Left ventricle myocardium inferior (tissue), 1 donor: ENCODE measurements around the gene ATP8B1. TPM values are rescaled to one million over a fixed set of nuclear protein-coding genes. Genes with fewer than 3 reads are reported as not detected.
A peak's percentile ranks its signal among the peaks of the same experiment; 100 is the strongest.

ENCODE experiments used
- DNase-seq: peaks from one replicate; pipeline ENCODE4 v3.0.0-alpha.2; 2020
- H3K27ac ChIP-seq: fragments of 200-600 bp; replicated peaks from 2 replicates; pipeline ENCODE4 v1.8.0; 2021
- H3K27me3 ChIP-seq: fragments of 200-600 bp; 2 replicates; pipeline ENCODE4 v1.8.0; 2021; ENCODE audit warnings: low read depth
- H3K36me3 ChIP-seq: fragments of 200-600 bp; 2 replicates; pipeline ENCODE4 v1.8.0; 2021
- H3K4me1 ChIP-seq: fragments of 200-600 bp; 2 replicates; pipeline ENCODE4 v1.8.0; 2021
- H3K4me3 ChIP-seq: fragments of 200-600 bp; 2 replicates; pipeline ENCODE4 v1.8.0; 2021; ENCODE audit warnings: mild to moderate bottlenecking, moderate library complexity
- H3K9me3 ChIP-seq: fragments of 200-600 bp; replicated peaks from 2 replicates; pipeline ENCODE4 v1.8.0; 2021
- CTCF ChIP-seq: fragments of 200-600 bp; IDR thresholded peaks from 2 replicates; pipeline ENCODE4 v1.8.0; 2021; ENCODE audit warnings: antibody characterized with exemption, mild to moderate bottlenecking, borderline replicate concordance
- intact Hi-C: fragments of 100-400 bp; cut with micrococcal nuclease; formaldehyde crosslinking; loops from one replicate; pipeline ENCODE4 v1.11.0; 2022
- total RNA-seq: library from RNA; stranded (reverse); fragmentation: NEBNext Ultra II Directional; extraction: Animal tissue kit (Norgen Biotek cat#: 25700); gene quantifications from one replicate; pipeline ENCODE4 v1.2.1, GENCODE V29; 2021
- donor health status: DM: no; HTN: yes; CAD: no; lungs with severe emphysema.

Gene ATP8B1
- total RNA-seq, 1 donor from 2014 or later, result 8.6 TPM

GRCh38 chr18:57819119-57819518, 16.0 kb upstream of the ATP8B1 start:
- DNase-seq, result no peak
- H3K27me3 ChIP-seq, result no peaks in the 10 kb centered on the region
- no peak overlapping the region for H3K4me3 ChIP-seq
- intact Hi-C loops, result no loop called here
- no peaks in the 10 kb centered on the region for H3K36me3 ChIP-seq
- no peak for TF ChIP-seq CTCF
- peak overlapping the region; percentile 69 for H3K27ac ChIP-seq
- peaks cover 18% of the 10 kb centered on the region for H3K4me1 ChIP-seq
- no peaks in the 10 kb centered on the region for H3K9me3 ChIP-seq

- no peak for TF ChIP-seq CTCF
- H3K27ac ChIP-seq, result no peak overlapping the region
- H3K4me1 ChIP-seq, result peaks cover 18% of the 10 kb centered on the region
- intact Hi-C loops, result no loop called here
- H3K4me3 ChIP-seq, result no peak overlapping the region
- DNase-seq, result no peak
- H3K36me3 ChIP-seq, result no peaks in the 10 kb centered on the region
- peaks cover 23% of the 10 kb centered on the region for H3K9me3 ChIP-seq
- no peaks in the 10 kb centered on the region for H3K27me3 ChIP-seq
Observed at GRCh38 chr18:57816208-57816954, 13.3 kb upstream of the ATP8B1 start.

- no peak overlapping the region for H3K4me3 ChIP-seq
- no peak for DNase-seq
- H3K36me3 ChIP-seq, result no peaks in the 10 kb centered on the region
- H3K27ac ChIP-seq, result no peak overlapping the region
- H3K9me3 ChIP-seq, result peaks cover 25% of the 10 kb centered on the region
- H3K4me1 ChIP-seq, result peaks cover 9% of the 10 kb centered on the region
- intact Hi-C loops, result no loop called here
- no peak for TF ChIP-seq CTCF
- no peaks in the 10 kb centered on the region for H3K27me3 ChIP-seq
Observed at GRCh38 chr18:57814555-57814954, 11.4 kb upstream of the ATP8B1 start.

GRCh38 chr18:57813245-57813644, 10.1 kb upstream of the ATP8B1 start:
- intact Hi-C loops, result no loop called here
- Histone ChIP-seq H3K4me1 (peaks cover 17% of the 10 kb centered on the region), H3K27ac (no peak overlapping the region), H3K36me3 (no peaks in the 10 kb centered on the region), H3K4me3 (no peak overlapping the region), H3K27me3 (no peaks in the 10 kb centered on the region), H3K9me3 (peaks cover 25% of the 10 kb centered on the region)
- no peak for TF ChIP-seq CTCF
- DNase-seq, result no peak

- H3K27me3 ChIP-seq, result no peaks in the 10 kb centered on the region
- H3K27ac ChIP-seq, result no peak overlapping the region
- DNase-seq, result no peak
- intact Hi-C loops, result no loop called here
- H3K9me3 ChIP-seq, result peaks cover 25% of the 10 kb centered on the region
- H3K36me3 ChIP-seq, result no peaks in the 10 kb centered on the region
- no peak for TF ChIP-seq CTCF
- H3K4me1 ChIP-seq, result peaks cover 28% of the 10 kb centered on the region
- H3K4me3 ChIP-seq, result no peak overlapping the region
Observed at GRCh38 chr18:57812126-57812477, 9.0 kb upstream of the ATP8B1 start.
